ENCODE results near the gene PPP1R9B. TPM values are rescaled to one million over a fixed set of nuclear protein-coding genes. Genes with fewer than 3 reads are reported as not detected.

PPP1R9B gene
- polyA plus RNA-seq, 1 donor (not counting 4 experiments of a cell fraction or from before 2014, with no cell fraction given), result 16.1 TPM

GRCh38 chr17:50184611-50185398 is 34.3 kb upstream of the PPP1R9B start:
- no peak overlapping the region for H3K4me3 ChIP-seq (ENCODE audit: control insufficient read depth in 2 of 3, extremely low read depth in 1 of 3, insufficient read depth in 2 of 3, low read depth in 1 of 3, low read length in 3 of 3)
- H3K9ac ChIP-seq (ENCODE audit: control insufficient read depth, extremely low read depth, insufficient read depth, low read length), result peak overlapping the region; percentile 29
- H3K4me1 ChIP-seq (ENCODE audit: control insufficient read depth, extremely low read depth, insufficient read depth, low read length), result peaks cover 29% of the 10 kb centered on the region
- TF ChIP-seq EZH2 (IDR thresholded peaks at IDR 0.05; ENCODE audit: low read length), result no peak
- TF ChIP-seq, protein P1, sequence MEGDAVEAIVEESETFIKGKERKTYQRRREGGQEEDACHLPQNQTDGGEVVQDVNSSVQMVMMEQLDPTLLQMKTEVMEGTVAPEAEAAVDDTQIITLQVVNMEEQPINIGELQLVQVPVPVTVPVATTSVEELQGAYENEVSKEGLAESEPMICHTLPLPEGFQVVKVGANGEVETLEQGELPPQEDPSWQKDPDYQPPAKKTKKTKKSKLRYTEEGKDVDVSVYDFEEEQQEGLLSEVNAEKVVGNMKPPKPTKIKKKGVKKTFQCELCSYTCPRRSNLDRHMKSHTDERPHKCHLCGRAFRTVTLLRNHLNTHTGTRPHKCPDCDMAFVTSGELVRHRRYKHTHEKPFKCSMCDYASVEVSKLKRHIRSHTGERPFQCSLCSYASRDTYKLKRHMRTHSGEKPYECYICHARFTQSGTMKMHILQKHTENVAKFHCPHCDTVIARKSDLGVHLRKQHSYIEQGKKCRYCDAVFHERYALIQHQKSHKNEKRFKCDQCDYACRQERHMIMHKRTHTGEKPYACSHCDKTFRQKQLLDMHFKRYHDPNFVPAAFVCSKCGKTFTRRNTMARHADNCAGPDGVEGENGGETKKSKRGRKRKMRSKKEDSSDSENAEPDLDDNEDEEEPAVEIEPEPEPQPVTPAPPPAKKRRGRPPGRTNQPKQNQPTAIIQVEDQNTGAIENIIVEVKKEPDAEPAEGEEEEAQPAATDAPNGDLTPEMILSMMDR (optimal IDR thresholded peaks at IDR 0.05 in 1 of 3, IDR thresholded peaks at IDR 0.05 in 1 of 3, conservative IDR thresholded peaks at IDR 0.05 in 1 of 3; ENCODE audit: extremely low read depth in 1 of 3, insufficient read depth in 2 of 3, low read length in 3 of 3), result no peak
- no peaks in the 10 kb centered on the region for H3K9me1 ChIP-seq (ENCODE audit: control insufficient read depth, extremely low read depth, insufficient read depth, low read length)
- H3K4me2 ChIP-seq (ENCODE audit: control insufficient read depth, extremely low read depth, insufficient read depth, low read depth, low read length), result peak overlapping the region; percentile 46
- FAIRE-seq (peak; percentile 84), DNase-seq (ENCODE audit: low read depth, low spot score) (no peak)
- H4K20me1 ChIP-seq (ENCODE audit: control insufficient read depth, extremely low read depth, insufficient read depth, low read length), result no peaks in the 10 kb centered on the region
- peak overlapping the region; percentile 40 for H3K27ac ChIP-seq (ENCODE audit: control insufficient read depth, insufficient read depth, low read length)
- dilution Hi-C loops (cut with MboI; ENCODE audit: extremely low pct_ligation_motif_present, low sequenced_read_pairs), result no loop called here
- no peaks in the 10 kb centered on the region for H3K36me3 ChIP-seq (ENCODE audit: control insufficient read depth in 2 of 2, extremely low read depth in 1 of 2, insufficient read depth in 2 of 2, low read length in 2 of 2)
- no peaks in the 10 kb centered on the region for H3K9me3 ChIP-seq (ENCODE audit: control insufficient read depth, low read depth, low read length)
- H3K27me3 ChIP-seq (ENCODE audit: control insufficient read depth, extremely low read depth, insufficient read depth, low read length), result no peaks in the 10 kb centered on the region
- no peaks in the 10 kb centered on the region for H3K79me2 ChIP-seq (ENCODE audit: control insufficient read depth, insufficient read depth, low read length)
- peak overlapping the region; percentile 32 for H2AFZ ChIP-seq (ENCODE audit: control insufficient read depth, low read length)

- Histone ChIP-seq H3K9me1 (ENCODE audit: control insufficient read depth, extremely low read depth, insufficient read depth, low read length) (no peaks in the 10 kb centered on the region), H3K4me2 (ENCODE audit: control insufficient read depth, extremely low read depth, insufficient read depth, low read depth, low read length) (peak overlapping the region; percentile 69), H3K79me2 (ENCODE audit: control insufficient read depth, insufficient read depth, low read length) (no peaks in the 10 kb centered on the region), H3K27ac (ENCODE audit: control insufficient read depth, insufficient read depth, low read length) (peak overlapping the region; percentile 72), H3K9me3 (ENCODE audit: control insufficient read depth, low read depth, low read length) (no peaks in the 10 kb centered on the region), H4K20me1 (ENCODE audit: control insufficient read depth, extremely low read depth, insufficient read depth, low read length) (no peaks in the 10 kb centered on the region), H2AFZ (ENCODE audit: control insufficient read depth, low read length) (peak overlapping the region; percentile 84), H3K4me1 (ENCODE audit: control insufficient read depth, extremely low read depth, insufficient read depth, low read length) (peaks cover 30% of the 10 kb centered on the region), H3K4me3 (ENCODE audit: control insufficient read depth in 2 of 3, extremely low read depth in 1 of 3, insufficient read depth in 2 of 3, low read depth in 1 of 3, low read length in 3 of 3) (peak overlapping the region in 1 of 3 experiments; percentile 29), H3K9ac (ENCODE audit: control insufficient read depth, extremely low read depth, insufficient read depth, low read length) (peak overlapping the region; percentile 73), H3K27me3 (ENCODE audit: control insufficient read depth, extremely low read depth, insufficient read depth, low read length) (no peaks in the 10 kb centered on the region), H3K36me3 (ENCODE audit: control insufficient read depth in 2 of 2, extremely low read depth in 1 of 2, insufficient read depth in 2 of 2, low read length in 2 of 2) (no peaks in the 10 kb centered on the region)
- dilution Hi-C loops (cut with MboI; ENCODE audit: extremely low pct_ligation_motif_present, low sequenced_read_pairs), result no loop called here
- DNase-seq (ENCODE audit: low read depth, low spot score) (no peak), FAIRE-seq (no peak)
- no peak for TF ChIP-seq EZH2 (IDR thresholded peaks at IDR 0.05; ENCODE audit: low read length)
- TF ChIP-seq, protein P1 (optimal IDR thresholded peaks at IDR 0.05 in 1 of 3, IDR thresholded peaks at IDR 0.05 in 1 of 3, conservative IDR thresholded peaks at IDR 0.05 in 1 of 3; ENCODE audit: extremely low read depth in 1 of 3, insufficient read depth in 2 of 3, low read length in 3 of 3), result peak in 1 of 3 experiments; percentile 31
Measured at GRCh38 chr17:50184064-50184463, 33.6 kb upstream of the PPP1R9B start.
